ENCODE measurements around the gene PDZD8.

DNA sequence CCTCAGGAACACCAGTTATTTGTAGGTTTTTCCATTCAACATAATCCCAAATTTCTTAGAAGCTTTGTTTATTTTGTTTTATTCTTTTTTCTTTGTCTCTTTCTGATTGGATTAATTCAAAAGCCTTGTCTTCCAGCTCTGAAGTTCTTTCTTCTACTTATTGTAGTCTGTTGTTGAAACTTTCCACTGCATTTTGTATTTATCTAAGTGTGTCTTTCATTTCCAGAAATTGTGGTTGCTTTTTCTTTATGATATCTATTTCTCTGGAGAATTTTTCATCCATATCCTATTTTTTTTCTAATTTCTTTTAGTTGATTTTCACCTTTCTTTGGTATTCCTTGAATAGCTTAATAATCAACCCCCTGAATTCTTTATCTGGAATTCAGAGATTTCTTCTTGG is 75.8 kb downstream of the PDZD8 start:
- TF ChIP-seq, protein P1, sequence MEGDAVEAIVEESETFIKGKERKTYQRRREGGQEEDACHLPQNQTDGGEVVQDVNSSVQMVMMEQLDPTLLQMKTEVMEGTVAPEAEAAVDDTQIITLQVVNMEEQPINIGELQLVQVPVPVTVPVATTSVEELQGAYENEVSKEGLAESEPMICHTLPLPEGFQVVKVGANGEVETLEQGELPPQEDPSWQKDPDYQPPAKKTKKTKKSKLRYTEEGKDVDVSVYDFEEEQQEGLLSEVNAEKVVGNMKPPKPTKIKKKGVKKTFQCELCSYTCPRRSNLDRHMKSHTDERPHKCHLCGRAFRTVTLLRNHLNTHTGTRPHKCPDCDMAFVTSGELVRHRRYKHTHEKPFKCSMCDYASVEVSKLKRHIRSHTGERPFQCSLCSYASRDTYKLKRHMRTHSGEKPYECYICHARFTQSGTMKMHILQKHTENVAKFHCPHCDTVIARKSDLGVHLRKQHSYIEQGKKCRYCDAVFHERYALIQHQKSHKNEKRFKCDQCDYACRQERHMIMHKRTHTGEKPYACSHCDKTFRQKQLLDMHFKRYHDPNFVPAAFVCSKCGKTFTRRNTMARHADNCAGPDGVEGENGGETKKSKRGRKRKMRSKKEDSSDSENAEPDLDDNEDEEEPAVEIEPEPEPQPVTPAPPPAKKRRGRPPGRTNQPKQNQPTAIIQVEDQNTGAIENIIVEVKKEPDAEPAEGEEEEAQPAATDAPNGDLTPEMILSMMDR (IDR thresholded peaks at IDR 0.05; ENCODE audit: extremely low read depth in 1 of 2, insufficient read depth in 1 of 2, low read depth in 1 of 2, low read length in 2 of 2): no peak
- TF ChIP-seq POLR2A (IDR thresholded peaks at IDR 0.05; ENCODE audit: low read depth, low read length): no peak
